Lower leg skin (tissue), 3 donors: ENCODE data around the gene TMTC2.

Experiments used
- CTCF ChIP-seq, 3 donors: fragments of 450-650 bp; IDR thresholded peaks; one replicate each; pipeline ENCODE4 v1.5.1; 2016; ENCODE audit warnings: antibody characterized with exemption in 3 of 3, mild to moderate bottlenecking in 3 of 3, moderate library complexity in 2 of 3
- POLR2A ChIP-seq, 2 donors: fragments of 450-650 bp; IDR thresholded peaks; one replicate each; pipeline ENCODE4 v1.6.1; 2016 to 2017; ENCODE audit warnings: antibody characterized with exemption in 2 of 2, mild to moderate bottlenecking in 1 of 2, moderate library complexity in 1 of 2

GRCh38 chr12:82855872-82856271 is 169.2 kb downstream of the TMTC2 start:
- no peak for TF ChIP-seq CTCF (IDR thresholded peaks at IDR 0.05)
- TF ChIP-seq POLR2A (IDR thresholded peaks at IDR 0.05): no peak
